ENCODE results near the gene GPR25. TPM values are rescaled to one million over a fixed set of nuclear protein-coding genes. Genes with fewer than 3 reads are reported as not detected.

Gene GPR25
- total RNA-seq, 4 donors from 2014 or later, result not detected

DNA sequence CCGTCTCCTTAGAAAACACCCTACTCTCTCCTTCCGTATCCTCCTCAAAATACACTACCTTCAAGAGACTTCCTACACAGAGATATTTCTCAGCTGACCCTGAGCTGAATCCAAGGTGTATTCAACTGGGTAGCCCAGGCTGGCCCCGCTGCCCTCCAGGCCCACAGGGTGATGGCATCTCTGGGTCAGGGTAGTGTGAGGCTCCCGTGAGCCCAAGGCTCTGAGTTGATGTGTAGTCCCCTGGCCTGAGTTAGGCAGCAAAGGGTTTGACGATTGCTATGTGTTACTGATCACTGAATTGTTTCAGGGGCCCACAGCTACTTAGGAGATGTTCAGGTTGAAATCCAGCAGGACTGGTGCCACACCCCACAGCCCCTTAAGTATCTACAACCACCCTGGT, 28.6 kb downstream of the GPR25 start:
- TF ChIP-seq CTCF (IDR thresholded peaks at IDR 0.05; ENCODE audit: low read depth), result no peak

GRCh38 chr1:200901796-200902444, 29.1 kb downstream of the GPR25 start:
- no peak for TF ChIP-seq CTCF (IDR thresholded peaks at IDR 0.05; ENCODE audit: low read depth)

GRCh38 chr1:200903793-200904192, 31.0 kb downstream of the GPR25 start:
- no peak for TF ChIP-seq CTCF (IDR thresholded peaks at IDR 0.05; ENCODE audit: low read depth)

DNA sequence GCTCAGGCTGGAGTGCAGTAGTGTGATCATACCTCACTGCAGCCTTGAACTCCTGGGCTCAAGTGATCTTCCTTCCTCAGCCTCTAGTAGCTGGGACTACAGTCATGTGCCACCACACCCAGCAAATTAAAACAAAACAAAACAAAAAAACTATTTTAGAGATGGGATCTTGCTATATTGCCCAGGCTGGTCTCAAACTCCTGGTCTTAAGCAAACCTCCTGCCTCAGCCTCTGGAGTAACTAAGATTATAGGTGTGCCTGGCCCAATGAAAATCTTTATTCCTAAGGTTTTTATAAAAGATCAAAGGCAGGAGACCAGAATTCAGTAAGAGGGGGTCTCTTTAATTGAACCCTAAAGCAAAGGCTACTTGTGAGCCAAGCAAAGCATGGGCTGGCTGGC, 32.0 kb downstream of the GPR25 start:
- TF ChIP-seq CTCF (IDR thresholded peaks at IDR 0.05; ENCODE audit: low read depth), result no peak

DNA sequence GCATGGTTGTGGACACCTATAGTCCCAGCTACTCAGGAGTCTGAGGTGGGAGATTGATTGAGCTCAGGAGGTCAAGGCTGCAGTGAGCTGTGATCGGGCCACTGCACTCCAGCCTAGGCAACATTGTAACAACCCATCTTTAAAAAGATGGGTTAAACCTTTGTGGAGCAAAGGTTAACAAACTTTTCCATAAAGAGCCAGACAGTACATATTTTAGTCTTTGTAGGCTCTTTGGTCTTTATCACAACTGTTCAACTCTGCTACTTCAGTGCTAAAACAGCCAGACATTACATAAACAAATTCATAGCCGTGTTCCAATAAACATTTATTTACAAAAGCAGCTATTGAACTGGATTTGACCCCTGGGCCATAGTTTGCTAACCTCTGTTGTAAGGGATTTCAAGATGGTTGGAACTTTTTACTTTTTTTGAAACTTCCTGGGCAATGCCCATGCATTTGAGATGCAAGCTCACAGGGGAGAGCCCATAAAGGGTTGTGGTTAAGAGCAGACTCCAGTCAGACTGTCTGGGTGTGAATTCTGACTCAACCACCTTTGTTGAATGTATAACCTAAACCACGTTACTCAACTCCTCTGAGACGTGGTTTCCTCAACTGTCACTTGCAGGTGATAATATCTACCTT, 32.8 kb downstream of the GPR25 start:
- TF ChIP-seq CTCF (IDR thresholded peaks at IDR 0.05; ENCODE audit: low read depth), result no peak

GRCh38 chr1:200906491-200906890, 33.7 kb downstream of the GPR25 start:
- TF ChIP-seq CTCF (IDR thresholded peaks at IDR 0.05; ENCODE audit: low read depth), result no peak

DNA sequence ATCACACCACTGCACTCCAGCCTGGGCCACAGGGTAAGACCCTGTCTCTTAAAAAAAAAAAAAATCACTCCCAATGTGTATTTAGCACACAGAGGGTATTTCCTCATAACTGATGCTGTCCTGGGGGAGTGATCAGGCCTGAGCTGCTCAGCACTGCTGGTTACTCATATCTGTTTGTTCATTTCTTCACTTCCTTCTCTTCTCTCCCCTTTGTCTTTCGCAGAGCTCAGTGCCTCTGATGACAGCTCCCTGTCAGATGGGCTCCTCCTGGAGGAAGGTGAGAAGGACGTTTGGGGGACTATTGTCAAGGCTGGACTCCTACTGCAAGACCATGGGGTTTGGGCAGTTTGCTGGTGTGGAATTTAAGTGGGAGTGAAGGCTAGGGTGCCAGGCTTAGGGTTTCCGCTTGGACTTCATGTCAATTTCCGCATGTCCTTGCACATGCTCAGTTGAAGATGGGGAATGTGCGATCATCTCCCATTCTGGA, 34.9 kb downstream of the GPR25 start:
- TF ChIP-seq CTCF (IDR thresholded peaks at IDR 0.05; ENCODE audit: low read depth), result no peak

All from subcutaneous adipose tissue (tissue), 4 donors.